Measurements from ENCODE around the gene PCNX2.

DNA sequence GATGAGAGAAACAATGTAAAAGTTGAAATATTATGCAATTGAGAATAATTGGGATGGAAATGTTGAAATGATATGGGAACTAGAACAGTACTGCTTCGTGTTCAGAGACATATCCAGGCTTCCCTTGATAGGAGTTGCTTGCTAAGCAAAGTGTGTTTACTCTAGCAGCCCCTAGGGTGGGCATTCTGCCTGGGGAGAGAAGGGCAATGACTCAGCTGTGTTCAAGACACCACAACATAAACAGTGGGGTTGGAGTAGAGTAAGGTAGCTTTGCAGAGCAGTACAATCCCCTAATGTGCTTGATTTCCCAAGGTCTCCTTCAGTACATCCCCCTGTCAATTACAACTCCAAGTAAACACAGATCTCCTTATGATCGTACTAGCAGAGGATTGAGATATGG, 4.8 kb upstream of the PCNX2 start:
- TF ChIP-seq, protein P1, sequence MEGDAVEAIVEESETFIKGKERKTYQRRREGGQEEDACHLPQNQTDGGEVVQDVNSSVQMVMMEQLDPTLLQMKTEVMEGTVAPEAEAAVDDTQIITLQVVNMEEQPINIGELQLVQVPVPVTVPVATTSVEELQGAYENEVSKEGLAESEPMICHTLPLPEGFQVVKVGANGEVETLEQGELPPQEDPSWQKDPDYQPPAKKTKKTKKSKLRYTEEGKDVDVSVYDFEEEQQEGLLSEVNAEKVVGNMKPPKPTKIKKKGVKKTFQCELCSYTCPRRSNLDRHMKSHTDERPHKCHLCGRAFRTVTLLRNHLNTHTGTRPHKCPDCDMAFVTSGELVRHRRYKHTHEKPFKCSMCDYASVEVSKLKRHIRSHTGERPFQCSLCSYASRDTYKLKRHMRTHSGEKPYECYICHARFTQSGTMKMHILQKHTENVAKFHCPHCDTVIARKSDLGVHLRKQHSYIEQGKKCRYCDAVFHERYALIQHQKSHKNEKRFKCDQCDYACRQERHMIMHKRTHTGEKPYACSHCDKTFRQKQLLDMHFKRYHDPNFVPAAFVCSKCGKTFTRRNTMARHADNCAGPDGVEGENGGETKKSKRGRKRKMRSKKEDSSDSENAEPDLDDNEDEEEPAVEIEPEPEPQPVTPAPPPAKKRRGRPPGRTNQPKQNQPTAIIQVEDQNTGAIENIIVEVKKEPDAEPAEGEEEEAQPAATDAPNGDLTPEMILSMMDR (IDR thresholded peaks at IDR 0.05), result no peak
- no peak for TF ChIP-seq POLR2A (IDR thresholded peaks at IDR 0.05)

Measured in lower leg skin (tissue), 3 donors.